Common myeloid progenitor, CD34-positive (primary cell): ENCODE results near the gene BICC1.

Experiments
- CTCF ChIA-PET: fragments of 350-600 bp; sonication (Branson Sonifier 250); formaldehyde crosslinking; loops from one replicate; lab custom pipeline; 2021; ENCODE audit warnings: antibody characterized with exemption; lab: Charles Lee
- POLR2A ChIA-PET: fragments of 350-600 bp; sonication (Branson Sonifier 250); formaldehyde crosslinking; loops from one replicate; lab custom pipeline; 2021; ENCODE audit warnings: antibody characterized with exemption; lab: Charles Lee
- DNase-seq, 3 donors: peaks; one replicate each; pipeline versions ENCODE4 v3.0.0 to v3.0.0-alpha.2; 2013
- H3K27ac ChIP-seq, 2 experiments: 1 replicate in 1 of 2; 2 replicates in 1 of 2; pipeline ENCODE4 v1.7.0; 2013; ENCODE audit warnings: inconsistent platforms in 2 of 2, low read length in 2 of 2, mild to moderate bottlenecking in 2 of 2, low read depth in 1 of 2, moderate library complexity in 1 of 2; ENCODE audit not compliant: severe bottlenecking in 2 of 2, insufficient read depth in 1 of 2, poor library complexity in 1 of 2
- H3K27me3 ChIP-seq, 5 experiments: replicated peaks in 2 of 5; 1 replicate in 3 of 5; 2 replicates in 2 of 5; pipeline versions ENCODE4 v1.6.1 to v1.7.0; 2013; ENCODE audit warnings: low read length in 4 of 5, mild to moderate bottlenecking in 2 of 5, moderate library complexity in 2 of 5, inconsistent platforms in 1 of 5; ENCODE audit not compliant: insufficient read depth in 5 of 5, control insufficient read depth in 4 of 5
- H3K36me3 ChIP-seq, 4 experiments: 1 replicate in 2 of 4; 2 replicates in 2 of 4; pipeline versions ENCODE4 v1.6.1 to v1.7.0; 2013; ENCODE audit warnings: low read length in 3 of 4, control low read depth in 1 of 4, mild to moderate bottlenecking in 1 of 4; ENCODE audit not compliant: control insufficient read depth in 4 of 4, insufficient read depth in 4 of 4
- H3K4me1 ChIP-seq, 4 experiments: 1 replicate in 3 of 4; 2 replicates in 1 of 4; pipeline versions ENCODE4 v1.6.1 to v1.7.1; 2013; ENCODE audit warnings: low read length in 3 of 4, mild to moderate bottlenecking in 3 of 4, control low read depth in 1 of 4, inconsistent platforms in 1 of 4, moderate library complexity in 1 of 4; ENCODE audit not compliant: control insufficient read depth in 4 of 4, insufficient read depth in 4 of 4; ENCODE audit errors: control extremely low read depth in 1 of 4
- H3K4me3 ChIP-seq, 7 experiments: 1 replicate in 4 of 7; 2 replicates in 3 of 7; pipeline versions ENCODE4 v1.5.1 to v1.7.0; 2013; ENCODE audit warnings: mild to moderate bottlenecking in 7 of 7, low read length in 6 of 7, moderate library complexity in 6 of 7, inconsistent platforms in 2 of 7, low read depth in 2 of 7, control low read depth in 1 of 7; ENCODE audit not compliant: insufficient read depth in 4 of 7, control insufficient read depth in 1 of 7; ENCODE audit errors: extremely low read depth in 1 of 7
- H3K9me3 ChIP-seq, 5 experiments: 1 replicate in 4 of 5; 2 replicates in 1 of 5; pipeline versions ENCODE4 v1.6.1 to v1.7.1; 2013; ENCODE audit warnings: low read length in 4 of 5, mild to moderate bottlenecking in 2 of 5, inconsistent platforms in 1 of 5, low read depth in 1 of 5, moderate library complexity in 1 of 5; ENCODE audit not compliant: control insufficient read depth in 4 of 5, insufficient read depth in 2 of 5; ENCODE audit errors: control extremely low read depth in 1 of 5
- WGBS: methylation state at CpG from one replicate; pipeline ENCODE4 v1.1.5; 2013; ENCODE audit not compliant: insufficient coverage; 5-methylcytosine and 5-hydroxymethylcytosine counted together

BICC1 gene

GRCh38 chr10:58660575-58661255 is 148.0 kb downstream of the BICC1 start:
- ChIA-PET POLR2A (no interaction called here), CTCF (no interaction called here)
- Histone ChIP-seq H3K4me1 (peaks cover 0 to 10% (median 3%) of the 10 kb centered on the region in 4 experiments), H3K27me3 (no peaks in the 10 kb centered on the region), H3K4me3 (no peak overlapping the region), H3K27ac (no peak overlapping the region), H3K9me3 (peaks cover 0 to 10% (median 3%) of the 10 kb centered on the region in 5 experiments), H3K36me3 (no peaks in the 10 kb centered on the region)
- peak in 2 of 3 donors; percentile 13 to 48 for DNase-seq
- 36% methylated on average over 4 of the region's 5 CpGs for WGBS

- no peaks in the 10 kb centered on the region for H3K27me3 ChIP-seq
- ChIA-PET POLR2A (no interaction called here), CTCF (no interaction called here)
- peaks cover 0 to 10% (median 3%) of the 10 kb centered on the region in 5 experiments for H3K9me3 ChIP-seq
- no peak for DNase-seq
- H3K27ac ChIP-seq: no peak overlapping the region
- WGBS: no CpG with 5 or more reads among the region's 1 CpG
- no peaks in the 10 kb centered on the region for H3K36me3 ChIP-seq
- H3K4me3 ChIP-seq: no peak overlapping the region
- peaks cover 0 to 10% (median 3%) of the 10 kb centered on the region in 4 experiments for H3K4me1 ChIP-seq
Measured at GRCh38 chr10:58661336-58661735, 148.7 kb downstream of the BICC1 start.

DNA sequence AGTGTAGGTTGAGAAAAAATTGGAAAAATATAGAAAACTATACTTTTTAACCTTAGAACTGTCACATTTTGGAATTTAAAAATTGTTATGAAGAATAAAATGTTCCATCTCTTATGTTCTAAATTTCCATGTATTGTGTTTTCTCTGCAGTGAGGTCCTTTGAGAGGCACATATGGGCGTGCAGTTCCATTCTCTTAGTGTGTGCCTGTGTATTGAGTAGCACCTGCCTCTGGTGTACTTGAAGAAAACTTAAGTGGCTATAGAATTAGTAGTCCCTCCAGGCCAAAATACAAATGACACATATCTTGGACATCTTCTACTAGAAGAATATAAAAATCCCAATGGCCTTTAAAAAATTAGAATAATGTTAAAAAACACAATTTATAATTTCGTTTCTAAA is 149.2 kb downstream of the BICC1 start:
- CTCF ChIA-PET: no interaction called here
- no peak for DNase-seq
- H3K9me3 ChIP-seq: peaks cover 0 to 10% (median 3%) of the 10 kb centered on the region in 5 experiments
- no peaks in the 10 kb centered on the region for H3K36me3 ChIP-seq
- no peak overlapping the region for H3K4me3 ChIP-seq
- no peak overlapping the region for H3K27ac ChIP-seq
- POLR2A ChIA-PET: no interaction called here
- H3K4me1 ChIP-seq: peaks cover 0 to 10% (median 3%) of the 10 kb centered on the region in 4 experiments
- no peaks in the 10 kb centered on the region for H3K27me3 ChIP-seq
- no CpG with 5 or more reads among the region's 2 CpGs for WGBS

DNA sequence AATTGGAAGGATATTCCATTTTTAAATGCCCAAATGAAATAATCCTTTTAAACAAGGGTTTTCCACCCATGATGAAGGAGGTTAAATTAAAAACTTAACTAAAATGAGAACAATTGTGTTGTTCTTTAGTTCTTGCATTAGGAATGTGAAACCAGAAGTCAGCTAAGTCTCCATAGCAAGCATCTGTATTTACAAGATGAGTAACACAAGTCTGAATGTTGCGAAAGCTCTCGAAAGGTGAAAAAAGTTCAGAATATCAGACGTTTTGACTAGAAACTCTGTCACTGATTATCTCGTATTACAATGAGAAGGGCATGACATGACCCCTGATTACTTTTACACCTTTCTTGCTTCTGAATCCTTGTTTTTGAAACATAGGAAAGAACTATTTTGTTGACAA is 149.6 kb downstream of the BICC1 start:
- no peak overlapping the region for H3K4me3 ChIP-seq
- ChIA-PET POLR2A (no interaction called here), CTCF (no interaction called here)
- H3K27me3 ChIP-seq: no peaks in the 10 kb centered on the region
- peaks cover 0 to 10% (median 3%) of the 10 kb centered on the region in 4 experiments for H3K4me1 ChIP-seq
- peaks cover 0 to 10% (median 3%) of the 10 kb centered on the region in 5 experiments for H3K9me3 ChIP-seq
- H3K27ac ChIP-seq: no peak overlapping the region
- no peaks in the 10 kb centered on the region for H3K36me3 ChIP-seq
- DNase-seq: peak in 1 of 3 donors; percentile 33
- WGBS: 94% methylated on average over 4 of the region's 4 CpGs

- DNase-seq: no peak
- H3K9me3 ChIP-seq: peaks cover 0 to 10% (median 3%) of the 10 kb centered on the region in 5 experiments
- no CpG with 5 or more reads among the region's 3 CpGs for WGBS
- H3K4me3 ChIP-seq: peak overlapping the region in 3 of 7 experiments; percentile 28 to 61 (median 58)
- H3K36me3 ChIP-seq: no peaks in the 10 kb centered on the region
- H3K27me3 ChIP-seq: no peaks in the 10 kb centered on the region
- peaks cover 0 to 10% (median 3%) of the 10 kb centered on the region in 4 experiments for H3K4me1 ChIP-seq
- CTCF ChIA-PET: no interaction called here
- no peak overlapping the region for H3K27ac ChIP-seq
- POLR2A ChIA-PET: no interaction called here
Measured at GRCh38 chr10:58665361-58665760, 152.7 kb downstream of the BICC1 start.

GRCh38 chr10:58666024-58666423 is 153.4 kb downstream of the BICC1 start:
- no peaks in the 10 kb centered on the region for H3K36me3 ChIP-seq
- WGBS: 33% methylated on average over 3 of the region's 3 CpGs
- peaks cover 0 to 4% (median 1%) of the 10 kb centered on the region in 4 experiments for H3K4me1 ChIP-seq
- CTCF ChIA-PET: no interaction called here
- POLR2A ChIA-PET: no interaction called here
- peak overlapping the region in 4 of 7 experiments; percentile 12 to 61 (median 43) for H3K4me3 ChIP-seq
- peak overlapping the region in 1 of 2 experiments; percentile 38 for H3K27ac ChIP-seq
- H3K9me3 ChIP-seq: peaks cover 0 to 10% (median 3%) of the 10 kb centered on the region in 5 experiments
- DNase-seq: peak in 2 of 3 donors; percentile 39 to 82
- H3K27me3 ChIP-seq: no peaks in the 10 kb centered on the region

DNA sequence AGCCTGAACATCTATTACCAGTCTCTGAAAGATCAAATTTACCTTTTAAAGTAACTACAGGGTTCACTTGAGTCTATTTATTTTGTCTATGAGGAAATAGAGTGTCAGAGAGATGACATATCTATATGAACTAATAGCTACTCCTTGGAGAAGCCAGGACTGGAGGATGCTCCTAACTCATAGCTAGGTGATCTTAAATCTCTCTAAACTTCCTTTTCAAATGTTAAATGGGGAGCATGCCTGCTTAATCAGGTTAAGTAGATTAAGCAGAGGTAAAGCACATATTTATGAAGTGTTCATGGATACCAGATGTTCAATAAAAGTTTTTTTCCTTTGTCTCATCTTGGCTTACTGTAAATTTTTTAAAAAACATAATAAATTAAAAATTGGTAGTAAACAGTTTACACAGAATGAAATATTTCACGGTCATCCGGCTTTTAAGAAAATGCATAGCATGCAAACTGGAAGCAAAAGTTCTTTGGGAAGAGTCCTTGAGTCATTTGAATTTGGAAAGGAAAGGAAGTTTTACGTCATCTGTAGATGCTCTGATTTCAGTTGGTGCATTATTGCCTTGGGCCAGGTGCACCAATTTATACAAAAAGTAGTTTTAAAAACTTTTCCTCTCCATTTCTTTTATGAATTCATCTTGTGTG is 155.1 kb downstream of the BICC1 start:
- Histone ChIP-seq H3K36me3 (no peaks in the 10 kb centered on the region), H3K4me3 (no peak overlapping the region), H3K9me3 (peaks cover 0 to 10% (median 2%) of the 10 kb centered on the region in 5 experiments), H3K27ac (no peak overlapping the region), H3K27me3 (no peaks in the 10 kb centered on the region), H3K4me1 (peaks cover 0 to 3% (median 0%) of the 10 kb centered on the region in 4 experiments)
- WGBS: 100% methylated on average over 3 of the region's 3 CpGs
- no peak for DNase-seq
- ChIA-PET POLR2A (no interaction called here), CTCF (no interaction called here)
